GM12892 (cell line): ENCODE measurements around the gene PDE4B.

Experiments
- POLR2A ChIP-seq: IDR thresholded peaks from 2 replicates; pipeline ENCODE4 v1.6.1; 2011; ENCODE audit warnings: low read depth, low read length, control low read depth
- TAF1 ChIP-seq: IDR thresholded peaks from 2 replicates; pipeline ENCODE4 v1.6.1; 2011; ENCODE audit warnings: low read depth, mild to moderate bottlenecking, control low read depth, low read length, borderline replicate concordance

GRCh38 chr1:66168467-66168887 is 375.8 kb downstream of the PDE4B start:
- TF ChIP-seq POLR2A = no peak
- TF ChIP-seq TAF1 = no peak
